ENCODE data around the gene ATG2B.

The ATG2B gene

GRCh38 chr14:96240641-96241040, 122.5 kb downstream of the ATG2B start:
- TF ChIP-seq, protein P1, sequence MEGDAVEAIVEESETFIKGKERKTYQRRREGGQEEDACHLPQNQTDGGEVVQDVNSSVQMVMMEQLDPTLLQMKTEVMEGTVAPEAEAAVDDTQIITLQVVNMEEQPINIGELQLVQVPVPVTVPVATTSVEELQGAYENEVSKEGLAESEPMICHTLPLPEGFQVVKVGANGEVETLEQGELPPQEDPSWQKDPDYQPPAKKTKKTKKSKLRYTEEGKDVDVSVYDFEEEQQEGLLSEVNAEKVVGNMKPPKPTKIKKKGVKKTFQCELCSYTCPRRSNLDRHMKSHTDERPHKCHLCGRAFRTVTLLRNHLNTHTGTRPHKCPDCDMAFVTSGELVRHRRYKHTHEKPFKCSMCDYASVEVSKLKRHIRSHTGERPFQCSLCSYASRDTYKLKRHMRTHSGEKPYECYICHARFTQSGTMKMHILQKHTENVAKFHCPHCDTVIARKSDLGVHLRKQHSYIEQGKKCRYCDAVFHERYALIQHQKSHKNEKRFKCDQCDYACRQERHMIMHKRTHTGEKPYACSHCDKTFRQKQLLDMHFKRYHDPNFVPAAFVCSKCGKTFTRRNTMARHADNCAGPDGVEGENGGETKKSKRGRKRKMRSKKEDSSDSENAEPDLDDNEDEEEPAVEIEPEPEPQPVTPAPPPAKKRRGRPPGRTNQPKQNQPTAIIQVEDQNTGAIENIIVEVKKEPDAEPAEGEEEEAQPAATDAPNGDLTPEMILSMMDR (conservative IDR thresholded peaks at IDR 0.05; ENCODE audit: control insufficient read depth, insufficient read depth, low read depth, low read length), result no peak
- H3K4me3 ChIP-seq (ENCODE audit: control insufficient read depth, low read depth, low read length), result no peak overlapping the region
- no peak for DNase-seq (ENCODE audit: low read depth)

GRCh38 chr14:96239711-96240141, 123.4 kb downstream of the ATG2B start:
- TF ChIP-seq, protein P1 (conservative IDR thresholded peaks at IDR 0.05; ENCODE audit: control insufficient read depth, insufficient read depth, low read depth, low read length), result no peak

DNA sequence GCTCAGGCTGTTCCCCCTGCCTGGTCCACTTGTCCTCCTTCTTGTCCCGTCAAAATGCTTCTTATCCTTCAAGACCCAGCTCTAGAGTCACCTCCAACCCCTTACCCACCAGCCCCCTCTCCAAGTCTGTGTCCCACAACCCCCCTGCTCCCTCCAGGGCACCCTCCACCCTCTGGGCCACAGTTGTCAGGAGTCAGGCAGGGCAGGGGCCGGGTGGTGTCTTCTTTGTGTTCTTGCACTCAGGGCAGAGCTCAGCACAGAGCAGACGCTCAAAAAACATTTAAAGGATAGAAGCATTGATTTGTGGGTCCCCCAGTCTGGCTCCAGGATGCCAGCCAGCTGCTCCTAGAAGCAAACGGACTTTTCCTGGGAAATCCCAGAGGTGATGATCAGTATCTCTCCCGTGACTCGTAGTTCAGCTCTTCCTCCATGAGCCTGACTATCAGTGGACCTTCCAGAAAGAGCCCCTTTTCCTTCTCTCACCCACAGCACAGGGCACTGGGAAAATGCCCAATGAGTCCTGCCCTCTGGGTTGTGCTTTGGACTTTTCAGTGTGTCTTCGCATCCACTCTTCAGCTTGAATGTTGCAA, 124.4 kb downstream of the ATG2B start:
- DNase-seq (ENCODE audit: low read depth), result no peak
- TF ChIP-seq, protein P1 (conservative IDR thresholded peaks at IDR 0.05; ENCODE audit: control insufficient read depth, insufficient read depth, low read depth, low read length), result no peak
- H3K4me3 ChIP-seq (ENCODE audit: control insufficient read depth, low read depth, low read length), result no peak overlapping the region

More at GRCh38 chr14:96239711-96240141, 123.4 kb downstream of the ATG2B start:
- no peak overlapping the region for H3K4me3 ChIP-seq (ENCODE audit: control insufficient read depth, low read depth, low read length)
- DNase-seq (ENCODE audit: low read depth), result no peak

DNA sequence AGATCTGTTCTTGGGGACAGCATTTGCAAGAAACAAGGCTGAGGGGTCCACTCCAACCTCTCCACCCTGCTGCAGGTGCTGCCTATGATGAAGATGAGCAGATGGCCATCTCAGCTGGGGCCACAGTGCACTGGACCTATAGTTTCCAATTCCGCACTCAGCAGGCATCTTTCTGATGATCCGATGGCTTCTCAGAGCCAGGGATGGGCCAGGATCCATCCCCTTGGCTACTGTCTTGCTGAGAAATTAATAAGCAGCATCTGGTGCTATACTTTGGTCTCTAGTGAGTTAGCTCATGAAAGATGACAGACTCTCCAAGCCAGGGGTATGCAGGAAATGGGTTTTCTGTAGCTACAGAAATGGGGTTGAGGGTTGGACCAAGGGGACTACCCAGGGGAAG, 125.5 kb downstream of the ATG2B start:
- no peak overlapping the region for H3K4me3 ChIP-seq (ENCODE audit: control insufficient read depth, low read depth, low read length)
- DNase-seq (ENCODE audit: low read depth), result no peak
- TF ChIP-seq, protein P1 (conservative IDR thresholded peaks at IDR 0.05; ENCODE audit: control insufficient read depth, insufficient read depth, low read depth, low read length), result no peak

DNA sequence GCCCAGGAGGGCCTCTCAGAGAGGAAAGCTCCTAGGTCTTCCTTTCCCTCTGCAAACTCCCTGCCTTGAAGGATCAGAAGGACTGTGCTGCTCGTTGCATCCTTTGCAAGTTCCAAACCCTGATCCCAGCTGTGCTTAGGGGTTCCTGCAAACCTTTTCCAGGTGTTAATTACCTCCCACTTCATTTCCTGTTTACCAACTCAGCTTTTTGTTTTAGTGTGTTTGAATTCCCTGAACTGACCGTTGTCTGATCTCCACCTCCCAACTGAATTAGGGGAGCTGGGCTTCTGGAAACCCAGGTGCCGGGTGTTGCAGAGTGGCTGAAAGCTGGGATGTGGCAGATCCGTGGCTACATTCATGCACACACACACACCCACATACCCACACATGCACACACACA, 127.7 kb downstream of the ATG2B start:
- H3K4me3 ChIP-seq (ENCODE audit: control insufficient read depth, low read depth, low read length), result no peak overlapping the region
- TF ChIP-seq, protein P1 (conservative IDR thresholded peaks at IDR 0.05; ENCODE audit: control insufficient read depth, insufficient read depth, low read depth, low read length), result no peak
- DNase-seq (ENCODE audit: low read depth), result no peak

DNA sequence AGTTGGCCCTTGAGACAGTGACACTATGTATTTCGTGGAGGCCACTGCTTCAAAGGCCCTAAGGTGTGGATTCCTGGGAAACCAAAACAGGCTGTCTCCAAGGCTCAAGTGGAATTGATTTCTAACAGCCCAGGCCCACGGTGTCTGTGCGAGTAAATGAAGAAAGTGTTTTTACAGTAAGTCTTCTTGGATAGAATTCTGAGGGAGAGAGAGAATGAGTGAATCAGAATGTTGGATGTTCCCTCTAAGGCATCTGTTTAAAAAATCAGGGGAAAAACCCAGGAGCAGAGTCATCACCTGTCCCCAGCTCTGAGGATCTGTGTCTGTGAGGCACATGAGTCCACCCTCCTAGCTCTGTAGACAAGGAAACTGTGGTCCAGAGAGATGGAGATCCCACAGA, 129.5 kb downstream of the ATG2B start:
- no peak overlapping the region for H3K4me3 ChIP-seq (ENCODE audit: control insufficient read depth, low read depth, low read length)
- TF ChIP-seq, protein P1 (conservative IDR thresholded peaks at IDR 0.05; ENCODE audit: control insufficient read depth, insufficient read depth, low read depth, low read length), result no peak
- no peak for DNase-seq (ENCODE audit: low read depth)

DNA sequence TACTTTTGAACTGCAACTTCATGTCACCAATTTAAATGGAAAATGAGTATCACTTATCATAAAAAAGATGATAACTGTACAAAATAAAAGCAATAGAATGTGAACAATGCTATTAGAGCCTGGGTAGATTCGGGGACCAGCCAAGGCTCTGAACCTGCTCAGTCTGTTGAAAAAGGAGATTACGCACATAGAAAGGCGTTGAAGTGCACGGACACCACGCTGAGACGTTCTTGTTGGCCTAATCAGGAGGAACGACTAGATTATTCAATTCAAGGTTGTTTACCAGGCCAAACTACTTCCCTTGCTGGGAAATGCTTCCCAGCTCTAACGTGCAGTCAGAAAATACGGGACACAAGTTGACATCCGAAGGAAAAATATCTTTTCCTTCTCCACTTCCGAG, 130.6 kb downstream of the ATG2B start:
- no peak for DNase-seq (ENCODE audit: low read depth)
- TF ChIP-seq, protein P1 (conservative IDR thresholded peaks at IDR 0.05; ENCODE audit: control insufficient read depth, insufficient read depth, low read depth, low read length), result no peak
- H3K4me3 ChIP-seq (ENCODE audit: control insufficient read depth, low read depth, low read length), result no peak overlapping the region

Measured in fibroblast of mammary gland (primary cell).